ENCODE results near the gene FAM117B.

DNA sequence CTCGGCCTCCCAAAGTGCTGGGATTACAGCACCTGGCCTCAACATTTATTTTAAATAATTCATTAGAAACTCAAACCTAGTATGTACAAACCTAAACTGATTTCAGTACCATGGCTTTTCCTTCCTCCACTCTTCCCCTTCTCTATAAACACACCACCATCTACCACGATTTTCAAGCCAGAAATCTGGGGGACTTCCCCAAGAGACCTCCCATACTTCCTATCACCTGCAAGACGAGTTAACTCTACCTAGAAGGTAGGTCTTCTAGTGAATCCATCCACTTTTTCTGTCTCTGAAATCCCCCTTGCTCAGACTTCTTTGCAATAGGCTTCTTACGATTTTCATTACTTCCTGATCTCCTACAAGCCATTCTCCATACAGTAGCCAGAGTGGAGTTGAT, 7.7 kb upstream of the FAM117B start:
- TF ChIP-seq, protein P1, sequence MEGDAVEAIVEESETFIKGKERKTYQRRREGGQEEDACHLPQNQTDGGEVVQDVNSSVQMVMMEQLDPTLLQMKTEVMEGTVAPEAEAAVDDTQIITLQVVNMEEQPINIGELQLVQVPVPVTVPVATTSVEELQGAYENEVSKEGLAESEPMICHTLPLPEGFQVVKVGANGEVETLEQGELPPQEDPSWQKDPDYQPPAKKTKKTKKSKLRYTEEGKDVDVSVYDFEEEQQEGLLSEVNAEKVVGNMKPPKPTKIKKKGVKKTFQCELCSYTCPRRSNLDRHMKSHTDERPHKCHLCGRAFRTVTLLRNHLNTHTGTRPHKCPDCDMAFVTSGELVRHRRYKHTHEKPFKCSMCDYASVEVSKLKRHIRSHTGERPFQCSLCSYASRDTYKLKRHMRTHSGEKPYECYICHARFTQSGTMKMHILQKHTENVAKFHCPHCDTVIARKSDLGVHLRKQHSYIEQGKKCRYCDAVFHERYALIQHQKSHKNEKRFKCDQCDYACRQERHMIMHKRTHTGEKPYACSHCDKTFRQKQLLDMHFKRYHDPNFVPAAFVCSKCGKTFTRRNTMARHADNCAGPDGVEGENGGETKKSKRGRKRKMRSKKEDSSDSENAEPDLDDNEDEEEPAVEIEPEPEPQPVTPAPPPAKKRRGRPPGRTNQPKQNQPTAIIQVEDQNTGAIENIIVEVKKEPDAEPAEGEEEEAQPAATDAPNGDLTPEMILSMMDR (optimal IDR thresholded peaks at IDR 0.05 in 1 of 3, IDR thresholded peaks at IDR 0.05 in 1 of 3, conservative IDR thresholded peaks at IDR 0.05 in 1 of 3; ENCODE audit: extremely low read depth in 1 of 3, insufficient read depth in 2 of 3, low read length in 3 of 3), result no peak
- TF ChIP-seq EZH2 (IDR thresholded peaks at IDR 0.05; ENCODE audit: low read length), result no peak
